Measurements from ENCODE around the gene CSF2.

DNA sequence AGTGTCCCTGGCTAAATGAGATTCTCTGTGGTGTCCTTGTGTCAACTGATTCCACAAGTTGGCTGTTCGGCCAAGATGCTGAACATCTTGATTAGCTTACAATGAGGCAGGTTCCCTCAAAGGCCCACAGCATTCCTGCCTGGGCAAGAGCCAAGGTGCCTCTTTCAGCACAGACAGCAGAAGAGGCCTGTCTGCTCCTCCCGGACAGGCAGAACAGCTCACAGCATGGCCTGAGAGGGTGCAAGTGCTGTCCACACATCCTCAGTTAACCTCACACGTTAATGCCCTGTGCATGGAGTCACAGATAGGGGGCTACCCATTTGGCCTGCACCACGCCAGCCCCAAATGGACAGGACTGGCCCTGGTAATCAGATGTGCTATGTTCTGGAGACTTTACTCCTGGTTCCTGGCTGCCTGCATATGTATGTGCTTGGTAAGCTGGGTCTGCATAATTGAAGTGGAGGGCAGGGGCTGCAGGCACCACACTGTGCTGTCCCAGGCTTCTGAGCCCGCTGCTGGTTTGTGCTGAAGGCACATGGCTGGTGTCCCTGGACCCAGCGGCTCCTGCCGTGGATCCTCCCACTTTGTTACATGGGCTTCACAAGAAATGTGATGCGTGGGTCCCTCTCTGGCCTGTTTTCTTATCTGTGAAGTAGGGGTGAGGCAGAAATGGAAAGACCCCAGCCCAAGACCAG, 8.9 kb downstream of the CSF2 start:
- TF ChIP-seq, protein P1, sequence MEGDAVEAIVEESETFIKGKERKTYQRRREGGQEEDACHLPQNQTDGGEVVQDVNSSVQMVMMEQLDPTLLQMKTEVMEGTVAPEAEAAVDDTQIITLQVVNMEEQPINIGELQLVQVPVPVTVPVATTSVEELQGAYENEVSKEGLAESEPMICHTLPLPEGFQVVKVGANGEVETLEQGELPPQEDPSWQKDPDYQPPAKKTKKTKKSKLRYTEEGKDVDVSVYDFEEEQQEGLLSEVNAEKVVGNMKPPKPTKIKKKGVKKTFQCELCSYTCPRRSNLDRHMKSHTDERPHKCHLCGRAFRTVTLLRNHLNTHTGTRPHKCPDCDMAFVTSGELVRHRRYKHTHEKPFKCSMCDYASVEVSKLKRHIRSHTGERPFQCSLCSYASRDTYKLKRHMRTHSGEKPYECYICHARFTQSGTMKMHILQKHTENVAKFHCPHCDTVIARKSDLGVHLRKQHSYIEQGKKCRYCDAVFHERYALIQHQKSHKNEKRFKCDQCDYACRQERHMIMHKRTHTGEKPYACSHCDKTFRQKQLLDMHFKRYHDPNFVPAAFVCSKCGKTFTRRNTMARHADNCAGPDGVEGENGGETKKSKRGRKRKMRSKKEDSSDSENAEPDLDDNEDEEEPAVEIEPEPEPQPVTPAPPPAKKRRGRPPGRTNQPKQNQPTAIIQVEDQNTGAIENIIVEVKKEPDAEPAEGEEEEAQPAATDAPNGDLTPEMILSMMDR (conservative IDR thresholded peaks at IDR 0.05): no peak
- TF ChIP-seq ZFX (IDR thresholded peaks at IDR 0.05): no peak

Data from C4-2B (cell line).